Neural cell (in vitro differentiated cells): ENCODE measurements around the gene BTN1A1. TPM values are rescaled to one million over a fixed set of nuclear protein-coding genes. Genes with fewer than 3 reads are reported as not detected.
A peak's percentile ranks its signal among the peaks of the same experiment; 100 is the strongest.

Source experiments
- H2AFZ ChIP-seq: fragments of 200-600, 300-800 bp; sonication (generic), shearing (Covaris generic); 2 replicates; pipeline ENCODE4 v1.6.0; 2014; ENCODE audit warnings: low read depth, mild to moderate bottlenecking, antibody characterized with exemption, low read length, moderate library complexity
- H3F3A ChIP-seq: fragments of 200-600 bp; shearing (Covaris generic); 2 replicates; pipeline ENCODE4 v1.6.1; 2016; ENCODE audit warnings: mild to moderate bottlenecking, moderate library complexity, mixed read lengths, antibody characterized with exemption, low read length; ENCODE audit not compliant: insufficient read depth, poor library complexity, severe bottlenecking
- H3K27ac ChIP-seq: fragments of 200-600, 300-800 bp; sonication (generic), shearing (Covaris generic); 2 replicates; pipeline ENCODE4 v1.5.1; 2014; ENCODE audit warnings: mild to moderate bottlenecking, low read length, moderate library complexity
- H3K27me3 ChIP-seq: fragments of 300-800, 200-600 bp; sonication (generic), shearing (Covaris generic); 2 replicates; pipeline ENCODE4 v1.6.0; 2014; ENCODE audit warnings: mild to moderate bottlenecking, low read depth, low read length, moderate library complexity; ENCODE audit not compliant: insufficient read depth
- H3K36me3 ChIP-seq: fragments of 300-800, 200-600 bp; sonication (generic), shearing (Covaris generic); 2 replicates; pipeline ENCODE4 v1.5.1; 2014; ENCODE audit warnings: mild to moderate bottlenecking, antibody characterized with exemption, low read length, moderate library complexity; ENCODE audit not compliant: insufficient read depth
- H3K4me2 ChIP-seq: fragments of 300-800, 200-600 bp; sonication (generic), shearing (Covaris generic); 2 replicates; pipeline ENCODE4 v1.6.0; 2014; ENCODE audit warnings: mild to moderate bottlenecking, low read length
- H3K4me3 ChIP-seq: fragments of 300-800, 200-600 bp; sonication (generic), shearing (Covaris generic); 2 replicates; pipeline ENCODE4 v1.5.1; 2014; ENCODE audit warnings: mild to moderate bottlenecking, low read length, moderate library complexity
- H3K79me2 ChIP-seq: fragments of 200-600 bp; shearing (Covaris generic); replicated peaks from 2 replicates; pipeline ENCODE4 v1.6.0; 2014; ENCODE audit warnings: mild to moderate bottlenecking, low read length, moderate library complexity; ENCODE audit not compliant: insufficient read depth
- H3K9ac ChIP-seq: fragments of 300-800, 200-600 bp; sonication (generic), shearing (Covaris generic); 2 replicates; pipeline ENCODE4 v1.6.1; 2016; ENCODE audit warnings: mild to moderate bottlenecking, low read length, mixed read lengths
- H3K9me2 ChIP-seq: fragments of 200-600 bp; shearing (Covaris generic); 2 replicates; pipeline ENCODE4 v1.6.1; 2016; ENCODE audit warnings: mild to moderate bottlenecking, low read length, mixed read lengths; ENCODE audit not compliant: insufficient read depth
- H3K9me3 ChIP-seq: fragments of 200-600, 300-800 bp; sonication (generic), shearing (Covaris generic); 2 replicates; pipeline ENCODE4 v1.6.1; 2016; ENCODE audit warnings: mild to moderate bottlenecking, mixed run types, low read length, moderate library complexity, mixed read lengths
- H4K20me1 ChIP-seq: fragments of 200-600 bp; shearing (Covaris generic); 2 replicates; pipeline ENCODE4 v1.6.1; 2016; ENCODE audit warnings: mild to moderate bottlenecking, mixed run types; ENCODE audit not compliant: insufficient read depth
- CTCF ChIP-seq: fragments of 450-650 bp; IDR thresholded peaks from 2 replicates; pipeline ENCODE4 v1.5.1; 2014; ENCODE audit warnings: antibody characterized with exemption, mild to moderate bottlenecking, moderate library complexity; ENCODE audit not compliant: poor library complexity, severe bottlenecking
- EP300 ChIP-seq: fragments of 450-650 bp; conservative IDR thresholded peaks from 2 replicates; pipeline ENCODE4 v1.6.1; 2014; ENCODE audit warnings: antibody characterized with exemption, mild to moderate bottlenecking, moderate library complexity; ENCODE audit not compliant: poor library complexity, severe bottlenecking
- EZH2 ChIP-seq: fragments of 200-600, 300-800 bp; shearing (Covaris generic), sonication (generic); IDR thresholded peaks from 2 replicates; pipeline ENCODE4 v1.6.1; 2014; ENCODE audit warnings: antibody characterized with exemption, low read length, borderline replicate concordance, mild to moderate bottlenecking; ENCODE audit not compliant: insufficient read depth, poor library complexity, severe bottlenecking
- MXI1 ChIP-seq: fragments of 450-650 bp; conservative IDR thresholded peaks from 2 replicates; pipeline ENCODE4 v1.6.1; 2014; ENCODE audit warnings: antibody characterized with exemption, mild to moderate bottlenecking; ENCODE audit not compliant: poor library complexity, severe bottlenecking
- POLR2AphosphoS5 ChIP-seq: IDR thresholded peaks from 2 replicates; pipeline ENCODE4 v1.6.1; 2012
- RAD21 ChIP-seq: fragments of 450-650 bp; conservative IDR thresholded peaks from 2 replicates; pipeline ENCODE4 v1.6.1; 2014; ENCODE audit warnings: antibody characterized with exemption, mild to moderate bottlenecking, moderate library complexity
- REST ChIP-seq: IDR thresholded peaks from 2 replicates; pipeline ENCODE4 v1.6.1; 2012; ENCODE audit warnings: borderline replicate concordance
- SMC3 ChIP-seq: fragments of 450-650 bp; conservative IDR thresholded peaks from 2 replicates; pipeline ENCODE4 v1.6.1; 2014; ENCODE audit warnings: antibody characterized with exemption, mild to moderate bottlenecking, moderate library complexity; ENCODE audit not compliant: poor library complexity
- TAF1 ChIP-seq: IDR thresholded peaks from 2 replicates; pipeline ENCODE4 v1.6.1; 2012; ENCODE audit warnings: low read depth
- polyA plus RNA-seq: library from polyadenylated mRNA; depleted of rRNA; stranded (reverse); fragments of >200 nt; gene quantifications from 2 replicates; pipeline ENCODE4 v1.2.3, GENCODE V29; 2014

BTN1A1 gene
- polyA plus RNA-seq, 1 donor from 2014 or later, result not detected

- Histone ChIP-seq H3K79me2 (peaks cover 12% of the 10 kb centered on the region), H3K36me3 (no peaks in the 10 kb centered on the region), H3K9me3 (no peaks in the 10 kb centered on the region), H3K4me3 (peak within 1 kb of the TSS; percentile 93), H3F3A (peaks cover 17% of the 10 kb centered on the region), H3K27ac (peak within 1 kb of the TSS; percentile 93), H2AFZ (peak within 1 kb of the TSS; percentile 78), H4K20me1 (no peaks in the 10 kb centered on the region), H3K9ac (peak within 1 kb of the TSS; percentile 78), H3K27me3 (no peaks in the 10 kb centered on the region), H3K4me2 (peak within 1 kb of the TSS; percentile 87), H3K9me2 (no peaks in the 10 kb centered on the region)
- peak; percentile 35 for TF ChIP-seq CTCF
- peak; percentile 50 for TF ChIP-seq REST
- TF ChIP-seq MXI1, result no peak
- TF ChIP-seq POLR2AphosphoS5, result peak; percentile 81
- no peak for TF ChIP-seq EZH2
- peak; percentile 30 for TF ChIP-seq RAD21
- TF ChIP-seq TAF1, result peak; percentile 79
- peak; percentile 37 for TF ChIP-seq SMC3
- peak; percentile 56 for TF ChIP-seq EP300
Measured at GRCh38 chr6:26537846-26538571, 37.9 kb downstream of the BTN1A1 start, which contains the start of gene HMGN4. TSS of gene HMGN4 (plus strand) at chr6:26538366. CDS start at chr6:26545207, 6,841 bp downstream.

- Histone ChIP-seq H3K27ac (peak overlapping the region; percentile 93), H2AFZ (peak overlapping the region; percentile 71), H3K36me3 (no peaks in the 10 kb centered on the region)
Measured at GRCh38 chr6:26538572-26538902, 38.4 kb downstream of the BTN1A1 start.

More at GRCh38 chr6:26538572-26538902, 38.4 kb downstream of the BTN1A1 start:
- Histone ChIP-seq H3K4me3 (peak overlapping the region; percentile 93), H3K4me2 (peak overlapping the region; percentile 85), H3K79me2 (peaks cover 12% of the 10 kb centered on the region), H3K27me3 (no peaks in the 10 kb centered on the region), H4K20me1 (no peaks in the 10 kb centered on the region), H3F3A (peaks cover 12% of the 10 kb centered on the region), H3K9me2 (no peaks in the 10 kb centered on the region), H3K9me3 (no peaks in the 10 kb centered on the region), H3K9ac (peak overlapping the region; percentile 78)
- peak; percentile 52 for TF ChIP-seq REST
- TF ChIP-seq POLR2AphosphoS5, result no peak
- TF ChIP-seq RAD21, result no peak
- TF ChIP-seq TAF1, result peak; percentile 28
